Measurements from ENCODE around the gene ATP13A3.

Gene ATP13A3

DNA sequence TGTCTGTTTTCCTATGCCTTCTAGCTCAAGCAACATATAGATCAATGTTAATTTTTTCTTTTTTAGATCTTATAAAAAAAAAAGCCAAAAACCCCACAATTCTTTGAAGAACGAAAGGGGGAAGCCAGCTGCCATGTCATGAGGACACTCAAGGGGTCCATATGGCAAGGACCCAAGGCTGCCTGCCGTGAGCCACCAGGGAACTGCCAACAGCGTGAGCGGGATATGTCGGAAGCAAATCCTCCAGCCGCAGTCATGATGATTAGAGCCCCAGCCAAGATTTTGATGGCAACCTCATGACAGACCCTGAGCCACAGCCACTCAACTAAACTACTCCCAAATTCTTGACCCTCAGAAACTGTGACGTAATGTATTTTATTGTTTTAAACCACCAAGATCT lies 94.2 kb downstream of the ATP13A3 start:
- DNase-seq (ENCODE audit: low spot score), result no peak

DNA sequence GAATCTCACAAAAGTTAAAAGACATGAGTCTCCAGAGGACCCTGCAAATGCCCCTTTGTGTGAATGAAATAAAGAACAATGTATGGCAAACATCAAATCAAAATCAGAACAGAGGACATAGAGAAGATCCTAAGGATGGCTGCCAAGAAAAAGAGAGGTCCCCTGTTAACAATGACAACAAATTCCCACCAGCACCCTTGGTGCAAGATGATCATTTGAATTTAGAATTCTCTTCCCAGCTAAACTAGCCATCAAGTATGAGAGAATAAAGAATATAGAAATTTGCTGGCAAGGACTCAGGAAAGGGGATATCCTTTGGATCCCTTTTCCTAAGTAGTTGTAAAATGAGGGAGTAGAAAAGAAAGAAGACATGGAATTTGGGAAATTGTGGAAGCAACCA lies 96.0 kb downstream of the ATP13A3 start:
- DNase-seq (ENCODE audit: low spot score), result no peak

DNA sequence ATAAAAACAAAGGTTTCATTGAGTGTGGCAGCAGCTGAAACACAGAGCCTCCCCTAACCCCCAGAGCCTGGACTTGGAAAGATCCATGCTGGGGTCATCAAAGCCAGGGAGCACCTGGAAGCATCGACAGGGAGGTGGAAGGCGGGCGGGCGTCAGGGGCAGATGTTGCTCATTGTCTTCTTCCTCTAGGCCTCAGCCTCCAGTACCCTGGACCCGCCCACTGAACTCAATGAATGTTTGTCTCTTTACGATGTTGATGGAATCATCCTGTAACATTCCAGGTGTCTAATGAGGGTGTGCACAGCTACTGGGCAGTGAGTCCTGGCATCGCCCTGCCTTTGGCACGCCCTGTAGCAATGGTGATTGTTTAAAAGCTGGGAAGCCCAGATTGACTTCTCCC lies 97.5 kb downstream of the ATP13A3 start:
- no peak for DNase-seq (ENCODE audit: low spot score)

DNA sequence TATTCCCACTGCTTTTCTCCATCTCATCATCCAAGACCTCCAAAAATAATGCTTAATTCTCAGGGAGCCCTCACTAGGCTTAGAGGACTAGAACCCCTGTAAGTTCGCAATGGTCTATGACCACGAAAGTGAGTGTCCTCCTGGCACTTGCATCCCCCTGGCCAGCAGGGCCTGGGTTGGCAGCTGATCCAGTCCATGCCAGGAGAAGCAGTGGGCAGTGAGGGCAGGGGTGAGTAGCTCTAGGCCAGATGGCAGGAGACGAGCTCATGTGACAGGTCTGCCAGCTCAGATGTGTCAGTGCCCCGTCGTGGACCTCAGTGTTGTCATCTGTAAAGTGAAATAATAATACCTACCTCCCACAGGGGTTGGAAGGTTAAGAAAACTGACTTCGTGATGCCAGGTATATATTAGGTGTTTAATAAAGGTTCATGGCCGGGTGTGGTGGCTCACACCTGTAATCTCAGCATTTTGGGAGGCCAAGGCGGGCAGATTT lies 98.8 kb downstream of the ATP13A3 start:
- DNase-seq (ENCODE audit: low spot score), result no peak

DNA sequence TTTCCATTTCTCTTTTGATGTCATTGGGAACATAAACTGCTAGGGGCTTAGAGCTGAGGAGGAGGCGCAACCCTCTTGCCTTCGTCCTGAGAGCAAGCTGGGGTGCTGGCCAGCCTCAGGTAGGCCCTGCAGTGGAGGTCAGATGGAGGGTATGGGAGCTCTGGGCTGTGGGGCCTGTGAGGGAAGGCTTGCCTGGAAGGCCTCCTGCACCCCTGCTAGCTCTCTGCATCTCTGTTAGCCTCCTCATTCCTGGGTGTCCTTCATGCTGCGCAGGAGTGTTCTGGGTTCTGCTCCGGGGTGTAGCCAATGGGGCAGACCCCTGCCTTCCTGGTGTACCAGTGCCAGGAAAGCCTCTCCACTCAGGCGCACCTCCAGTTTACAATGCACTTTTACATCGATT lies 99.5 kb downstream of the ATP13A3 start:
- DNase-seq (ENCODE audit: low spot score), result no peak

DNA sequence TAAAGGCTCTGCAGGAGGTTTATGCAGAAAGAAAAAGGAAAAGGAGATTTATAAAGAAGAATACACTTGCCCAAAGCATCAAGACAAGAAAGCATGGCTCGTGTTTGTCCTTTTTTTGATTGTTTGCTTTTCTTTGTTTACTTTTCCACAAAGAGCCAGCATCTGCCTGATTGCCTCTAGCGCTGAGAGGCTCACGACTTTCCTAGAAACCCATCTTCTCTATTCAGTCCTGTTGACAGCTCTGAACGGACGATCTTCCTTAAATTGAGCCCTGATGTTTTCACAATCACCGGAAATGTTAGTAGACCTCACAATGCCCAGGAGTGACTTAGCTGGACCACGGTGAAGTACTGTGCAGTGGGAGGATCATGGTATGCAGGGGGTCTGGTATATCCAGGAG lies 100.2 kb downstream of the ATP13A3 start:
- DNase-seq (ENCODE audit: low spot score), result no peak

DNA sequence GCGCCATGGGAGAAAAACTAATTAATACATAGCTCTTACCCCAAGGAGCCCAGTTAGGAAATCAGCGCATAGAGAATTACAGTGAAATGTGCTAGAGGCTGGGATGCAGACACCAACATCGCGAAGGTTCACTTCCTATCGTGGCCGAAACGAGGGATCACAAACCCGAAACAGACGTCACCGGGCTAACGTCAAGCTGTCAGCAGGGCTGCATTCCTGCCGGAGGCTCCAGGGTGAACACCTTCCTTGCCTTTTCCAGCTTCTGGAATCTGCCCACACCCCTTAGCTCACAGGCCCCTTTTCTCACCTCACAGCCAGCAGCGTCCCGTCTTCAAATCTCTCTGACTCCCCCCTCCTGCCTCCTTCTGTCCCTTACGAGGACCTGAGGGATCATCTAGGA lies 100.7 kb downstream of the ATP13A3 start:
- DNase-seq (ENCODE audit: low spot score), result no peak

DNA sequence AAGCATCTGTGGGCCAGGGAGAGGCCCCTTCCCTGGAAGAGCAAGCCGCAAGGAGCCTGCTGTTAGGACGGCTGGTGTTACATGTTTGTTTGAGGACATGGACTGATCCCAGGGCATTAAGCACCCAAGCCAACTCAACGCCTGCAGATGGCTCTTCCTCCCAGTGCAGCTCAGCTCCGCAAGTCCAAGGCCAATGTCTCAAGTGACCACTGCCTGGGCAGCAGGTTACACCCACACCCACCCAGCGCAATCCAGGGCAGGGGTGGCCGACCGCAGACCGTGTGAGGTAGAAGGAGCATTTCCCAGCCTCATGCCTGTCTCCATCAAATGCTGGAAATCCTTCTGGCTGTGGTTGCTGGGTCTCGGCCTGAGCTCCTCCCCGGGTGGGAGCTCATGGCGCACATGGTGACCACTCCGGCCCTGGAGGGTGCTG lies 102.2 kb downstream of the ATP13A3 start:
- no peak for DNase-seq (ENCODE audit: low spot score)

DNA sequence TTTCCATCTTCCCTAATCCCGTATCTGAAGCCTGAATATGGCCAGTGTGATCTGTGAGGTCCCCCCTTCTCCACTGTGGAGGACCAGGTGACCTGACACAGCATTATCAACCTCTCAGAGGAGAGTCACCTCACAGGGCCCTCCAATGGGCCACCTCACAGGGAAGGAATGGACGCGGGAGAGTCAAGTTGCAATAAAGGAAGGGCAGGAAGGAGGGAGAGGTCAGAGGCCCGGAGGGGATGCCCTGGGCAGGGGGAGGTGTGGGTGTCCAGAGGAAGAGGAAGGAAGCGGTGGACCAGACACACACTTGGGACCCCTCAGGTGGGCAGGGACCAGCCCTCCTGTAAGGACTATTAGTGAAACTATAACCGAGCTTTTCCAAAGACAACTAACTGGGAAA lies 102.6 kb downstream of the ATP13A3 start:
- DNase-seq (ENCODE audit: low spot score), result no peak

DNA sequence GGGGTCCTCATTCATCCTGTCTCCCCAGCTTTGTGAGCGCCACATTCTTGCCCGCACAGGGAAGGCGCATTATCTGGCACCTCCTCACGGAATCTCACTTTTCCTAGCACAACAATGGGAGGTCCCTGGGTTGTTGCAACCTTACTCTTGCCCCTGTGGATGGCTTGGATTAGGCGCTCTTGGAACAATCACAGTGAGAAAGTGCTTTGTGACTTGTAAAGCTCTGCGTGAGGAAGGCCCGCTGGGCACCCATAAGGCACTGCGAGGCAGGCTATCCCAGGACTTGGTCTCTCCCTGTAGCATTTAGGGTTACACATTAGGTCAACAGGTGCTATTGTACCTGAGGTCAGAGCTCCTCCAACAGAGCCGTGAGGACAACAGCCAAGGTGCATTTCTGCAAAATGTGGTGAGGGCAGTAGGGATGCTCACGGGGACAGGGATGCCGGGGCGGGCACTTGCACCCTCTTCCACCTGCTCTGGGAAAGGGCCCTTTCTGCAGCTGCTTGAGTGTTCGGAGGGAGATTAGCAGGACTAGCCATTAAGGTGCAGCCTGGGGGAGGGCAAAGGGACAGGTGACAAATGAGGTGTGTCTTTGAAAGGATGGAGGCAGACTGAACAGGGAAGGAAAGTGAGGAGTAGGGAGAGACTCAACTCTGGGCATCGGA lies 103.4 kb downstream of the ATP13A3 start:
- no peak for DNase-seq (ENCODE audit: low spot score)

DNA sequence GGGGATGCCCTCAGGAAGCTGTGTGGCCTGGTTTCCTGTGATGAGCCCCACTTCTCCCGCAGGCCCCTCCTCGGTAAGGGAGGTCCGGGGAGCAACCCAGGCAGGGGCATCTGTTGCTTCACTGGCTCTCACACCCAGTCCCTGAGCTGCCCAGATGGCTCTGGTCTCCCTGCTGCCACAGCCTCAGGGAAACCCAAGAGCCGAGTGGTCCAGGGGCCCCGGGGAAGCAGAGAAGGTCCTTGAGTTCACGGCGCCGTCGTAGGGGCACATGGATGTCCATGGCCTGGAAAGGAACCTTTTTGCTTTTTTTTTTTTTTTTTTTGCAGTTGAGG lies 103.9 kb downstream of the ATP13A3 start:
- DNase-seq (ENCODE audit: low spot score), result no peak

DNA sequence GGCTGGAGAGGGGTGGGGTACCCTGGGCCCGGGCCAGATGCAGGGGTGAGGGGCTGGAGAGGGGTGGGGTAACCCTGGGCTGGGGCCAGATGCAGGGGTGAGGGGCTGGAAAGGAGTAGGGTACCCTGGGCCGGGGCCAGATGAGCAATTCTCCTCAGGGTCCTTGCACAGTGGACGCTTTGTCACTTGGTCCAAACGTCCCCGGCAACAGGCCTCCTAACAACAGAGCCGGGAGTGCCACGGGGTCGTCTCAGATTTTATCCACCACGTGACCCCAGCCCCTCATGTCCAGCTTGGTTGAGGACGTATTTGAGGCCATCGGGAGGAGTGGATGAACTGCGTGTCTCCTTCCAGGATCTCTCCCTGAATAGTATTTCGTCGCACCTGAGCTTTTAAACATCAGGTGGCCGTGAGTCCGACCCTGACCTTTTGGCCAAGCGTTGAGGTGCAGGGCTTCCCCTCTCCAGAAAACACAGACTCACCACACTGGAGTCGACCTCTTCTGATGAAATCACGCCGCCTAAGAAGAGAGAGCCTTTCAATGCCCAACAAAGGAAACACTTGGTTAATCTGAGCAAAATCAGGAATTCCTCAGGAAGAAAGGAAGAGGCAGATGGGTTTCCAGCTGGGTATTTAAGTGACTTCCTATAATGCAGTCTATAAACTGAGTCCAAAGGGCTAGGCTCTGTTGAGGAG lies 104.5 kb downstream of the ATP13A3 start:
- DNase-seq (ENCODE audit: low spot score), result no peak

DNA sequence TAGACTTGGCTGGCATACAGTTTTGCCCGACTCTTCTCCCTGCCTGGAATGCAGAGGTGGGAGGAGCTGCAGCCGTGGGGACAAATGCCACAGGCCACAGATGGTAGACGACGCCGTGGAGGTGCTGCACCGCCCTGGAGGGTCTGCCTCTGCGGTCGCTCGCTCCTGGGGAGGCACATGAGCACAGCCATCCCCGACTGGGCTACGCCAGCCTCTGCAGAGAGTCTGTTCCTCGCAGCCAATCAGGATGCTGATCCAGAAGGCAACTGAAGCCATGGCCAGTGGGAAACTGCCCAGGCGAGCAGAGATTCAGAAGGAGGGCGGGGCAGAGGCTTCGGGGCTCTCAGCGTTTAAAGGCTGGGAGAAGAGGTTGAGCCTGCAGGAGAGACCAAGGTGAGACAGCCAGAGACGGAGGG lies 105.3 kb downstream of the ATP13A3 start:
- no peak for DNase-seq (ENCODE audit: low spot score)

DNA sequence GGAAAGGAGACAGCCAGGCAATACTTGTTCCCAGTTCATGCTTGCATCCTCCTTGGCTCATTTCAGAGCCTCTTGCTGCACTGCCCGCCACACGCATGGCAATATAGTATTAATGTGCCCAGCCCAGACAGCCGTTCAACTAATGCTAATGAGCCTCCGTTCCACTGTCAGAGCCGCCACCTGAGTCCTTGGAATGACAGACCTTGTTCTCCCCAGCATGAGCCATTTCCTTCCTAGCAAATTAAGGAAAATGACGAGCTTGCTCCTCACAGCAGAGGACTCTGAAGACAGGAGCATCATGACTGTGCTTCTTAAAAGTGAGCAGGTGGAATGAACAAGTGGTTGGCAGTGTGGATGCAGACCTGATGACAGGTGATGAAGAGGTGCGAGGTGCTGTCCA lies 106.5 kb downstream of the ATP13A3 start:
- no peak for DNase-seq (ENCODE audit: low spot score)

DNA sequence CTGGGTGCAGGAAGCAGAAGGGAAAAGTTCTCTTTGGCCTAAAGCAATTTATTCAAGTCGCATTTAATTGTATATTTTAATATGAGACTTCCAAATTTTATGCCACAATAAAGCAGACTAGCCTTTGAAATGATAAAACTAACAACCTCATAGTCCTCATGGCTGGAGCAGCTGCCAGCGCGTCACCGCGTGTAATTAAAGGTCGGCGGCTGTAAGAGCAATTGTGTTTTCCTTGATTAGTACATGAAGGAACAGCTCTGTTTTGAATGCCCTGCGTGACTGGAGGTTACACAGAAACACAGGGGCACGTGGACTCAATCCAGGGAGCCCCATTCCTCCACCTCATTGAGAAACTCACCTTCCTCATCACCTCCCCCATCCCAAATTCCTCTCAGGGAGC lies 107.2 kb downstream of the ATP13A3 start:
- DNase-seq (ENCODE audit: low spot score), result no peak

DNA sequence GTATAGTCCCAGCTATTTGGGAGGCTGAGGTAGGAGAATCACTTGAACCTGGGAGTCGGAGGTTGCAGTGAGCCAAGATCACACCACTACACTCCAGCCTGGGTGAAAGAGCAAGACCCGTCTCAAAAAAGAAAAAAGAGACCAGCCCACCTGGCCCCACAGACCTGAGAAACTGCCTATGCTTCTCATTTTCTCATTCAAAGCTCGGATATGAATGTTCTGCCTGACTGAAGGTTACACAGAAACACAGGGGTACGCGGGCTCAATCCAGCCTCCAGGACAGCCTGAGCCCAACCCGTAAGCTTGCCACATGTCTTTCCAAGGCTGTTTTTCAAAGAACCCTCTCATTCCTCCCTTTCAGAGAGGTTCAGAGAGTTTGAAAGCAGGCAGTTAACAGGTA lies 107.6 kb downstream of the ATP13A3 start:
- no peak for DNase-seq (ENCODE audit: low spot score)

DNA sequence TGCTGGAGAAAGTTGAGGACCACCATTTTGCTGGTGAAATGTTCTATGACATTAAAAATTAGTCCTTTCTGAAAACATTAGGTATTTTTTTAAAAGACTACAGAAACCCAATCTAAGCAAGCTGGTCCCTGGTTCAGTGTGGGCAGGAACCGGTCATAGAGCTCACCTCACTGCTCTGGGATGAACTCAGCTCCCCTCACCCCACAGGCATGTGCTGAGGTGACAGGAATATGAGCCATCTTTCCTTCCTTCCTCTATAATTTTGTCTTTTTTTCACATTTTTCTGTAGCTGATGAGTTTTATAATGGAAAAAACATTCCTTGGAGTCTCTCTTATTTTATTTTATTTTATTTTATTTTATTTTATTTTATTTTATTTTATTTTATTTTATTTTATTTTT lies 109.1 kb downstream of the ATP13A3 start:
- DNase-seq (ENCODE audit: low spot score), result no peak

DNA sequence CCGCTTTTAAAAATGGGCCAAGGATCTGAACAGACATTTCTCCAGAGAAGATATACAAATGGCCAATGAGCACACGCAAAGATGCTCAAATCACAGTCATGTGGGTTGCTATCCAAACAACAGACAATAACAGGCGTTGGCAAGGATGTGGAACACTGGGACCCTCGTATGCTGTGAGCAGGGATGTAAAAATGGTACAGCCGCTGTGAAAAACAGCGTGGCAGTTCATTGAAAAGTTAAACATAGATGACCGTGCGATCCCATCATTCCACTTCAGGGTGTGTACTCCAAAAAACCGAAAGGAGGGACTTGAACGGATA lies 110.6 kb downstream of the ATP13A3 start:
- no peak for DNase-seq (ENCODE audit: low spot score)

DNA sequence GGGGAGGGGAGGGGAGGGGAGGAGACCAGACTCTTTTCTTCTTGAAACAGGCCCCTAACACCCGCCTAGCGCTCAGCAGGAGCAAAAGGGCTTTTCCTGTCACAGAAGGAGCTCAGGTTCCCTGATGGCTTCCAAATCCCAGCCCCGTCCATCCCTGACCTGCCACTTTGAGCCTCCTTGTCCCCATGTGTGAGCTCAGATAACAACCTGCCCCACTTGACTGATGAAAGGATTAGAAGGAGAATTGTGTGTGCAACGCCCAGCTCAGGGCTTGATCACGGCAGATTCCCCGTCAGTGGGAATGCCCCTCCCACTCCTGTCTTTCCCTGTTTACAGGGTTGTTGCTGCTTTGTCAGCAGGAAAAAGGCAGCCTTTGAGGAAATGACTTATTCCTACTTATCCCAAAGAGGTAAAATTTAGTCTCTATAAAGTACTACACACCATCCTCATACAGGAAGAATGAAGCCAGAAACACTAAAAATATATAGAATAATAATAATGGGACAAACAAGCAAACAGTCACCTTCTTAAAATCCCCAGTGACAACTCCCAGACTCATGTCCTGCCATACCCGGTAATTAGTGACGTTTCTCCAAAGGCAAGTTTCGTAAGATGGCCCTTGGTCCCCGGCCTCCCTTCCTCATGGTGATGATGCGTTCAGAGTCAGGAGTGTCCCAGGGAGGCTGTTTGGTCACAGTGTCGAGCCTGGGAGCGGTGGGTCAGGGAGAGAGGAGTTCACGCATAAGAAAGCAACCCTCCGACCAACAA lies 111.1 kb downstream of the ATP13A3 start:
- no peak for DNase-seq (ENCODE audit: low spot score)

DNA sequence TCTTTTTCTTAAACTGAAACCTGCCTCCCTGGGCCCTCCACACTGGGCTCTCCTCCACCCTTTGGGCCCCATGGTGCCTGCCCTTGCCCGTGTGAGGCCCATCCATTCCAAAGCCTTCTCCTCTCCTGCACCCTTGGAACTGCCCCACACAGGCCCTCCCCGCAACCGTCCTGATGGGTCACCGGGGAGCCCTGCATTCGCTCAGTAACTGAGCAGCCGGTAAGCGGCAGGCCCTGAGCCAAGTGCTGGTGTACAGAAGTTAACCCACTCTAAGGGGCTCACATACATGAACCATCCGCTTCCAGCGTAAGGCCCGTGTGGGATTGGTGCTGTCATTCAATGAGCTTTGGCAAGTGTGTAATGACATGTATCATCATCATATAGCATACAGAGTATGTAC lies 111.9 kb downstream of the ATP13A3 start:
- no peak for DNase-seq (ENCODE audit: low spot score)

DNA sequence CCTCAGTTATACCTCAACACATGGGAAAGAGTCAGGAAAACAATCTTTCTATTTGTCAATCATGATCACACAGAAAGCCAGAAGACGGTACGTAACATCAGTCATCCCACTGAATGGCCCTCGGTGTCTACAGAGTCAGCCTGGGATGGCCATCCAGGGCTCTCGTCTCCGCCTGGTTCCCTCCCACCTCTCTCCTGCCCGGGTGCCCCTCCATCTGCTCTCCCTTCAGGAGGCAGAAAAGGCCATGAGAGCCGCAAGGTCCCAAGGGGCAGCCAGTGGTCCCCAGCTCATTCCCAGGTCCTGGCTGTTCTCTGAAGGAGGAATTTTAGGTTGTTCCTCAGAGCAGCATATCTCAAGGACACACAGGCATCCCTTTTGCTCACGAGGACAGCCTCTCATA lies 112.9 kb downstream of the ATP13A3 start:
- no peak for DNase-seq (ENCODE audit: low spot score)

DNA sequence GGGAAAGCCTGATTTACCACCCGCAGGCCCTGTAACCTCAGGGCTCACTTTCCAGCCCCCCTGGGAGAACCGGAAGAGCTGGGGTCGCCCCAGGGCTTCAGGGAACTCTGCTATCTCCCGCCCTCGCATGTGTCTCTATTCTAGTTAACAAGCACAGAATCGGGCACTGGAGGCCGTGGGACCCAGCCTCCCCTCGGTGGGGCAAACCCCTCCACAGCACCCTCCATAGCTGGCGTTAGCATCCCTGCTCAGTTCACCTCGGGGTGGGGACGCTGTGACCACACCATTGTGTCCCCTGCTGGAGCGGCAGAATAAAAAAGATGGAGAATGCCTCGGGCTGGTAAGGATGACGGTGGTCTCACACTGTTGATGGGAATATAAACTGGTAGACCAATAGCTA lies 113.8 kb downstream of the ATP13A3 start:
- no peak for DNase-seq (ENCODE audit: low spot score)

DNA sequence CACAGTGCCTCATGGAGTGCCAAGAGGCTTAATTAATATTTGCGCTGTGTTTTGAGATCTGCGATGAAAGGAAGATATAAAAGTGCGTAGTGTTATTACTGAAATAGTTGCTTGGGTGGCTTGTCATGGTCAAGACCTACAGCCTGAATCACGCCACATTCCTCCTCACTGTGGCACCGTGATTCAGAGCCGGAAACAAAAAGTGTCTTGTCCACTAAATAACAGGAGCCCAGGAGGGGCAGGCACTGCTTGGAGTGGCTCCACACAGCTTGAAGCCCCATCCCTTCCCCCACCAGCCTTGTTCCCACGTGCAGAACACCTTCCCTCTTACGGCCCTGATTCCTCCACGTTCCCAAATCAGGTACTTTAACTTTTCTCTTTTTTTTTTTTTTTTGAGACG lies 116.0 kb downstream of the ATP13A3 start:
- no peak for DNase-seq (ENCODE audit: low spot score)

Measured in GM03348 (cell line).